ENCODE measurements around the gene CRTC1.
"Not testable (repeated sequence)": the region's sequence is repeated elsewhere in the genome, so short reads cannot be mapped to it uniquely, and the experiment has no call there.

Gene CRTC1

GRCh38 chr19:18668744-18669523, 14.5 kb upstream of the CRTC1 start:
- in situ Hi-C loops (cut with HindIII; ENCODE audit: low sequenced_read_pairs): no loop called here

- in situ Hi-C loops (cut with HindIII; ENCODE audit: low sequenced_read_pairs): no loop called here
Measured at GRCh38 chr19:18669524-18669817, 14.0 kb upstream of the CRTC1 start.

DNA sequence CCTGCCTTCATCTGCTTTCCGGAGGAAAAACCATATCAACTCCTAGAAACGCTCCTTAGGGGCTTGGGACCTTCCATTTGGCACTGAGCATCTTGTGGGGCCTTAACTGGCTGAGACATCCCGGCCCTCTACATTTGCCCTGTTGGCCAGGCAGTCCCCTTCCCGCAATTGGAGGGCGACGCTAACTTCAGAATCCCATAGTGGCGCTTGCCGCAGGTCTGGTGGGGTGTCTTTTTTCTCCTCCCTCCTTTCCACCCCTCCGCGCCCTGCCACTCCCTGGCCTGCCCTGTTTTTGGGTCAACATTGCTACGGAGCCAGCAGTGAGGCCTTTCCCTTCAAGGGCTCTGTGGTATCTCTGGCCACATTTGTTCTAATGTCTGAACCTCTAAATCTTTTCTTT, 13.6 kb upstream of the CRTC1 start:
- in situ Hi-C loops (cut with HindIII; ENCODE audit: low sequenced_read_pairs): no loop called here

DNA sequence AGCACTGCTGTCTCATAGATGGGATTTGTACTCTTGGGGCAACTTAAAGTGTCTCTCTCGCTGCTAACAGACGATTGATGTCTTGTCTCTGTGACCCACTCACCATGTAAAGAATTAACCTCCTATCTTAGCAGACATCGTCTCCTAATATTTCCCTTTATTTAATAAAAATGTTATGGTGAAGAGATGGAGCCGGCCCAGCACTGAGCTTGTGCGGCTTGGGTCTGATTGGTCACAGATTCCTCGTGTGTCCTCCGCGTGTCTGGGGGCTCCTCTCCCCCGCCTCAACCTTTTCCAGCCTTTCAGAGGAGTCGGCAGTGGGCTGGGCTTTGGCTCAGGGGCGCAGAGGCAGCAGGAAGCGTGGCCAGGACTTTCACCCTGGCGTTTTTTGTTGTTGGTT, 13.2 kb upstream of the CRTC1 start:
- in situ Hi-C loops (cut with HindIII; ENCODE audit: low sequenced_read_pairs): no loop called here

GRCh38 chr19:18671303-18672043, 12.0 kb upstream of the CRTC1 start:
- in situ Hi-C loops (cut with HindIII; ENCODE audit: low sequenced_read_pairs): no loop called here

DNA sequence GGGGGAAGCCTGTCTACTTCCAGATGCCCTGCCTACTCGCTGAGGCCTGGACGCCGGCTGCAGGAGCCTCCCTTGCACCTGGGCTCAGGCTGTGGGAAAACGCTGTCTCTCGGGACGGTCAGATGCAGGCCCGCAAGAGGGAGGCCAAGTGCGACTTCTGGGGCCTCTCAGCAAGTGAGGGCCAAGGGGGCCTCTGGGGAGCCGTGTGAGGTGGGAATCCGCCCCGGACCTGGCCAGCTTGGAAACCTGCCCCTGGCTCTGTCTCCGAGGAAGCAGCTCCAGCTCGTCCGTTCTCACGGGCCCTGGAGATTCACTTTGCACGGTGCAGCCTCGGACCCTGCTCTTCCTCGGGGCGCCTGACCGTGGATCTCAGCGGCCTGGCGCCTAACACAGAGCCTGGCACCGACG, 11.4 kb upstream of the CRTC1 start:
- in situ Hi-C loops (cut with HindIII; ENCODE audit: low sequenced_read_pairs): no loop called here

- in situ Hi-C loops (cut with HindIII; ENCODE audit: low sequenced_read_pairs): no loop called here
Measured at GRCh38 chr19:18672606-18673337, 10.7 kb upstream of the CRTC1 start.

- in situ Hi-C loops (cut with HindIII; ENCODE audit: low sequenced_read_pairs): no loop called here
Measured at GRCh38 chr19:18674616-18675015, 8.9 kb upstream of the CRTC1 start.

- in situ Hi-C loops (cut with HindIII; ENCODE audit: low sequenced_read_pairs): no loop called here
Measured at GRCh38 chr19:18675779-18676178, 7.7 kb upstream of the CRTC1 start.

GRCh38 chr19:18676692-18677091, 6.8 kb upstream of the CRTC1 start:
- in situ Hi-C loops (cut with HindIII; ENCODE audit: low sequenced_read_pairs): no loop called here

GRCh38 chr19:18677156-18677555, 6.3 kb upstream of the CRTC1 start:
- in situ Hi-C loops (cut with HindIII; ENCODE audit: low sequenced_read_pairs): no loop called here

DNA sequence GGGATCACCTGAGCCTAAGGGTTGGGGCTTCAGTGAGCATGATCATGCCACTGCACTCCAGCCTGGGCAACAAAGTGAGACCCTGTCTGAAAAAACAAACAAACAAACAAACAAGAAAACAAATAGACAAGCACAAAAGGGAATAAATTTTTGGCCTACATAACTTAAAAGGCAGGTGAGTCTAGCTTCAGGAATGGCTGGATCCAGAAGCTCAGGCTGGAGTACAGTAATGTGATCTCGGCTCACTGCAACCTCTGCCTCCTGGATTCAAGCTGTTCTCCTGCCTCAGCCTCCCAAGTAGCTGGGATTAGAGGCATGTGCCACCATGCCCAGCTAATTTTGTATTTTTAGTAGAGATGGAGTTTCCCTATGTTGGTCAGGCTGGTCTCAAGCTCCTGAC, 3.3 kb upstream of the CRTC1 start:
- in situ Hi-C loops (cut with HindIII; ENCODE audit: low sequenced_read_pairs): not testable (repeated sequence)

- in situ Hi-C loops (cut with HindIII; ENCODE audit: low sequenced_read_pairs): no loop called here
Measured at GRCh38 chr19:18682807-18683108, 722 bp upstream of the CRTC1 start.

- in situ Hi-C loops (cut with HindIII; ENCODE audit: low sequenced_read_pairs): no loop called here
Measured at GRCh38 chr19:18683958-18684641, 620 bp downstream of the CRTC1 start.

- in situ Hi-C loops (cut with HindIII; ENCODE audit: low sequenced_read_pairs): no loop called here
Measured at GRCh38 chr19:18684642-18684993, 1.1 kb downstream of the CRTC1 start.

DNA sequence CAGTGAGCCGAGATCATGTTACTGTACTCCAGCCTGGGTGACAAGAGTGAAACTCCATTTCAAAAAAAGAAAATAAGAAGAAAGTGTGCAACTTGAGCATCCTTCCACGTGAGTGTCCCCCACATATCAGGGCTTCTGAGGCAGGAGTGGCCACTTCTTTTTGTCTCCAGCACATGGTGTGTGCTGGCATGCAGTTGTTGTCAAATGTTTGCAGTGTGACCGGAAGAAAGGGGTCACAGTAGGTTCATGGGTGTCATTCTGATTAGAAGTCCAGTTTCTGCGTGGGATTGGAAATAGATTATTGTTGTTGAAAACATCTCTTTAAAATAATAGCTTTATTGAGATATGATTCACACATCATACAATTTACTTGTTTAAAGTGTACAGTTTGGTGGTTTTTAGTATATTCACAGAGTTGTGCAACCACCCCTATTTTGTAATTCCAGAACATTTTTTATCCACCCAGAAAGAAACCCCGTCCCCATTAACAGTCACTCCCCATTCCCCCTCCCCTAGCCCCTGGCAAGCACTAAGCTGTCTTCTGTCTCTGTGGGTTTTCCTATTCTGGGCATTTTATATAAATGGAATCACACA, 2.2 kb downstream of the CRTC1 start:
- in situ Hi-C loops (cut with HindIII; ENCODE audit: low sequenced_read_pairs): no loop called here

- in situ Hi-C loops (cut with HindIII; ENCODE audit: low sequenced_read_pairs): no loop called here
Measured at GRCh38 chr19:18687740-18688465, 4.4 kb downstream of the CRTC1 start.

GRCh38 chr19:18696023-18696422, 12.5 kb downstream of the CRTC1 start:
- in situ Hi-C loops (cut with HindIII; ENCODE audit: low sequenced_read_pairs): no loop called here

DNA sequence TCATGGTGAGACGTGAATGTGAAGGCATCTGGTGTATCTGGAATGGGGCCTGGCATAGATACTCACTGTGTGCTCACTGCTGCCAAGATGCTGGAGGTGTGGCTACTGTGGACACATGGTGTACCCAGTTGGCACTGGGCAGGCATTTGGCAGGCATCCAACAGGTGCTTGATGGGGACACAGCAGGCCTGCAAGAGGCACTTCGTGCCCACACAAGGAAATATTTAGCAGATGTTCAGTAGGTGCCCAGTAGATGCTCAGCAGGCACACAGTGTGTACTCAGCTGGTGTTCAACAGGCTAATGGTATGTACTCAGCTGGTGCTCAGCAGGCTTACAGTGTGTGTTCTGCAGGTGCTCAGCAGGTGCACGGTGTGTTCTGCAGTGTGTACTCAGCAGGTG, 14.2 kb downstream of the CRTC1 start:
- in situ Hi-C loops (cut with HindIII; ENCODE audit: low sequenced_read_pairs): no loop called here

- in situ Hi-C loops (cut with HindIII; ENCODE audit: low sequenced_read_pairs): no loop called here
Measured at GRCh38 chr19:18698321-18699167, 15.1 kb downstream of the CRTC1 start.
